IMR-90 (cell line): Measurements from ENCODE around the gene RIPK4.

Source experiments
- CHD1 ChIP-seq: IDR thresholded peaks from 2 replicates; pipeline ENCODE4 v1.6.1; 2012; ENCODE audit warnings: low read depth, low read length, improper control_type of control experiment
- CTCF ChIP-seq: conservative IDR thresholded peaks from 2 replicates; pipeline ENCODE4 v1.5.1; 2012; ENCODE audit warnings: mild to moderate bottlenecking, low read depth, low read length, improper control_type of control experiment

- TF ChIP-seq CTCF (no peak), CHD1 (no peak)
Observed at GRCh38 chr21:41747943-41748738, 18.7 kb downstream of the RIPK4 start.
